AG08396 (cell line): ENCODE data around the gene MIX23.
A peak's percentile ranks its signal among the peaks of the same experiment; 100 is the strongest.

Source experiments
- DNase-seq: peaks from one replicate; pipeline ENCODE4 v3.0.0; 2012; ENCODE audit warnings: low spot score, mixed read lengths

MIX23 gene

GRCh38 chr3:122382888-122383666 is at the start of gene MIX23:
MIX23 (minus strand) TSS chr3:122383231; CDS start chr3:122383224, 7 bp downstream.
- peak; percentile 90 for DNase-seq

- no peak for DNase-seq
These were observed 47.3 kb upstream of the MIX23 start for GRCh38 chr3:122430371-122430770.

- DNase-seq = no peak
These were observed 44.9 kb upstream of the MIX23 start for GRCh38 chr3:122427857-122428471.

GRCh38 chr3:122421836-122422235 is 38.8 kb upstream of the MIX23 start:
- no peak for DNase-seq

- DNase-seq = no peak
These were observed 38.1 kb upstream of the MIX23 start for GRCh38 chr3:122421101-122421500.

- no peak for DNase-seq
These were observed 33.9 kb upstream of the MIX23 start for GRCh38 chr3:122416966-122417365.

GRCh38 chr3:122415762-122416654 is 33.0 kb upstream of the MIX23 start, which contains the start of gene WDR5B:
WDR5B (minus strand) TSS chr3:122416062; CDS start chr3:122415528, 534 bp downstream.
- DNase-seq = peak; percentile 98

- peak; percentile 66 for DNase-seq
These were observed 32.2 kb upstream of the MIX23 start for GRCh38 chr3:122415104-122415744.

- DNase-seq = no peak
These were observed 31.4 kb upstream of the MIX23 start for GRCh38 chr3:122414391-122414790.

GRCh38 chr3:122410639-122411038 is 27.6 kb upstream of the MIX23 start:
- no peak for DNase-seq

- DNase-seq = no peak
These were observed 27.1 kb upstream of the MIX23 start for GRCh38 chr3:122410111-122410510.

GRCh38 chr3:122409446-122409845 is 26.4 kb upstream of the MIX23 start:
- no peak for DNase-seq

GRCh38 chr3:122407946-122408345 is 24.9 kb upstream of the MIX23 start:
- DNase-seq = no peak

- DNase-seq = no peak
These were observed 23.2 kb upstream of the MIX23 start for GRCh38 chr3:122406198-122406597.

GRCh38 chr3:122405015-122405414 is 22.0 kb upstream of the MIX23 start:
- DNase-seq = no peak

- no peak for DNase-seq
These were observed 20.5 kb upstream of the MIX23 start for GRCh38 chr3:122403489-122403888.

- no peak for DNase-seq
These were observed 15.9 kb upstream of the MIX23 start for GRCh38 chr3:122398920-122399319.

GRCh38 chr3:122397201-122397600 is 14.2 kb upstream of the MIX23 start:
- no peak for DNase-seq

- no peak for DNase-seq
These were observed 13.5 kb upstream of the MIX23 start for GRCh38 chr3:122396511-122396910.

- DNase-seq = no peak
These were observed 12.6 kb upstream of the MIX23 start for GRCh38 chr3:122395582-122395981.

GRCh38 chr3:122394173-122394572 is 11.1 kb upstream of the MIX23 start:
- DNase-seq = no peak
